NCI-H1092 (cell line): ENCODE measurements around the gene KCNE5.
"Not testable (repeated sequence)": the region's sequence is repeated elsewhere in the genome, so short reads cannot be mapped to it uniquely, and the experiment has no call there.

Source experiments
- DNase-seq: peaks from one replicate; lab custom pipeline; 2025; lab: John Stamatoyannopoulos, UW

KCNE5 gene, protein sequence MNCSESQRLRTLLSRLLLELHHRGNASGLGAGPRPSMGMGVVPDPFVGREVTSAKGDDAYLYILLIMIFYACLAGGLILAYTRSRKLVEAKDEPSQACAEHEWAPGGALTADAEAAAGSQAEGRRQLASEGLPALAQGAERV

DNA sequence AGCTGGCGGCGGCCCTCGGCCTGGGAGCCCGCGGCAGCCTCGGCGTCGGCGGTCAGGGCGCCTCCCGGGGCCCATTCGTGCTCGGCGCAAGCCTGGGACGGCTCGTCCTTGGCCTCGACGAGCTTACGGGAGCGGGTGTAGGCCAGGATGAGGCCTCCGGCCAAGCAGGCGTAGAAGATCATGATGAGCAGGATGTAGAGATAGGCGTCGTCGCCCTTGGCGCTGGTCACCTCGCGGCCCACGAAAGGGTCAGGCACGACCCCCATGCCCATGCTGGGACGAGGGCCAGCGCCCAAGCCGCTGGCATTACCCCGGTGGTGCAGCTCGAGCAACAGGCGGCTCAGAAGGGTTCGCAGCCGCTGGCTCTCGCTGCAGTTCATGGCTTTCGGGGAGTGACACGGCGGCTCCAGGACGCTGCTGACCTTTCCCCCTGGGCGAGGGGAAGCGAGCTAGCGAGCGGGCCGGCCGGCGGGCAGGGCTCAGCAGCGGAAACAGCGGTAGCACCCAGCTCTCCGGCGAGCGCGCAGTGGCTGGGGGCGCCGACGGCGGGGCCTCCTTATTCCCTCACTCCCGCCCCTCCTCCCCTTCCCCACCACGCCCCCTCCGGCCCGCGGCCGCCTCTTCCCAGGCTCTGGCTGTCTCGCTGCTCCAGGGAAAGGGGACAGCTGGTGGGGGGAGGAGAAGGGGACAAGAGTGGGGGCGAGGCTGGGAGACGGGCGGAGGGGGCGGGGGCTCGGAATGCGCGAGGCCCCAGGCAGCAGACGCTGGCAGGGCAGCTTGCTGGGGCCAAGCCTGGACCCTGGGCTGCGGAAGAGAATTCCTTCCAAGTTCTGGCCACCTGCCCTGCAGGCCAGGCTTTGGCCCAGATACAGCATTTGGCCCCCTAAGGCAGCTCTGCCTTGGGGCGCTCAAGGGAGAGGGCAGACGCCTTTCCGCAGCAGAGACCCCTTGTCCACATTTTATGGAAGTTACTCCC lies at the start of gene KCNE5:
Gene KCNE5 (minus strand): TSS at position 532 of the 976 bp plus-strand sequence. CDS start 152 bp downstream, at position 380.
- no peak for DNase-seq

DNA sequence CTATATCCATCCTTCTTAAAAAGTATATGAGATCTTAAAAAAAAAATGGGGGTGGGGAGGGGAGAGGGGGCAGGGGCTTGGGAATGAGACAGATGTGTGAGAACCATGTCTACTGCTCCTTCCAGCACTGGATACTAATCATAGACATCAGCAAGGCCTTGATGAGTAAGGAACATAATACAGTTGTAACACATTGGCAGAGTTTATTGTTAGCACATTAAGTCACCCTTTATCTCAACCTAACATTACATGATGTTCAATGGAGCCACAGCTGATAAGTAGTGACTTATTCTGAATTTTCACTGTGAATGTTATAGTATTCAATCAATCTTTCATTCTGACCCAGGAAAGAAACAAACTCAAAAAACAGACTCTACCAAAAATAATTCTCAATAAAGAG lies 47.3 kb upstream of the KCNE5 start:
- DNase-seq: no peak

DNA sequence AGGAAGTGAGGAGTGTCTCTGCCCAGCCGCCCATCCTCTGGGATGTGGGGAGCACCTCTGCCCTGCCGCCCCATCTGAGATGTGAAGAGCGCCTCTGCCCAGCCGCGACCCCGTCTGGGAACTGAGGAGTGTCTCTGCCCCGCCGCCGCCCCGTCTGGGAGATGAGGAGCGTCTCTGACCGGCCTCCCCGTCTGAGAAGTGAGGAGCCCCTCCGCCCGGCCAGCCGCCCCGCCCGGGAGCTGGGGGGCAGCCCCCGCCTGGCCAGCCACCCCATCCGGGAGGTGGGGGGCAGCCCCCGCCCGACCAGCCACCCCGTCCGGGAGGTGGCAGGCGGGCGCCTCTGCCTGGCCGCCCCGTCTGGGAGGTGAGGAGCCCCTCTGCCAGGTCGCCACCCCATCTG lies 46.2 kb upstream of the KCNE5 start:
- not testable (repeated sequence) for DNase-seq

DNA sequence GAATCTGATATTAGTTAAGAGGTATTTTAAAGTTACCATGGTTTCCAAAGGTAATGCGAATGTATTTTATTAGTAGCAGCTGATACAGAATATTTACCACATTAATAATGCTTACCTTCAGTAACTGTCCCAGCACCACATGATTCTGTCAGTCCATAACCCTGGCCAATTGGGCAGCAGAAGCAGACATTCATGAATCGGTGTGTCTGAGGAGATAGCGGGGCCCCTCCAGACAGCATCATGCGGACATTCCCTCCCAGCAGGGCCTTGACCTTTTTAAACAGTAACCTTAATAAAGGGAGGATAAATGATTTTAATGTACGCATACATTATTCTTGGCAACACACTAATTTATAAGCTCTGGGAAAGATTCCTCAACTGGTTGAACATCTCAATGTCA lies 43.0 kb upstream of the KCNE5 start:
- DNase-seq: no peak

DNA sequence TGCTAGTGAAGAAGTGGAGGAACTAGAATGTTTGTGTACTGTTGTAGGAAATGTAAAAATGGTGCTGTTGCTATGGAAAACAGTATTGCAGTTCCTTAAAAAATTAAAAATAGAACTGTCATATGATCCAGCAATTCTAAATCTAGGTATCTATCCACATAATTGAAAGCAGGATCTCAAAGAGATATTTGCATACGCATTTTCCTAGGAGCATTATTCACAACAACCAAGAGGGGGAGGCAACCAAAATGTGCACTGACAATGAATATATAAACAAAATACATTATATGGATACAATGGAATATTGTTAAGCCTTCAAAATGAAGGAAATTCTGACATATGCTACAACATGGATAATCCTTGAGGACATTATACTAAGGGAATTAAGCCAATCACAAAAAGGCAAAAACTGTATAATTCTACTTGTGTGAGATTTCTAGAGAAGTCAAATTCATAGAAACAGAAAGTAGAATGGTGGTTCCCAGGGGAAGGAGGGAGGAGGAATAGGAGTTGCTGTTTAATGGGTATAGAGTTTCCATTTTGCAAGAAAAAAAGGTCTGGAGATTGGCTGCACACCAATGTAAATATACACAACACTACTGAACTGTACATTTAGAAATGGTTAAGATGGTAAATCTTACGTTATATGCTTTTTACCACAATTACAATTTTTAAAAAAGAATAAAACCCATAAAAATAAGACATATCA lies 35.6 kb upstream of the KCNE5 start:
- DNase-seq: no peak

DNA sequence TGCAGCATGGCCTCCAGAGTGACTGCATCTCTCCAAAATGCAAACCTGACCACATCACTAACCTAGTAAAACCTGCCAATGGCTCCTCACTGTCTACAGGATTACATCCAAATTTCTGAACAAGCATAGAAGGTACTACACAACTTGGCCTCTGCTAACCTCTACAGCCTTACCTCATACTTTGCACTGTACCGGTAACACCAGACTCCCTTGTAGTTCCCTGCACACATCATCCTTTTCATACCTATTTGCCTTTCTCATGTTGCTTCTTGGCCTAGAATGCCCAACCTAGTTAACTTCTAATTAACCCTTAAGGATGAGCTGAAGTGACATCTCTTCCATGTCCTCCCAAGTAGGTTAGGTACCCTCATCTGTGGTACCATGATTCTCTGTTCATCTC lies 33.4 kb upstream of the KCNE5 start:
- no peak for DNase-seq

DNA sequence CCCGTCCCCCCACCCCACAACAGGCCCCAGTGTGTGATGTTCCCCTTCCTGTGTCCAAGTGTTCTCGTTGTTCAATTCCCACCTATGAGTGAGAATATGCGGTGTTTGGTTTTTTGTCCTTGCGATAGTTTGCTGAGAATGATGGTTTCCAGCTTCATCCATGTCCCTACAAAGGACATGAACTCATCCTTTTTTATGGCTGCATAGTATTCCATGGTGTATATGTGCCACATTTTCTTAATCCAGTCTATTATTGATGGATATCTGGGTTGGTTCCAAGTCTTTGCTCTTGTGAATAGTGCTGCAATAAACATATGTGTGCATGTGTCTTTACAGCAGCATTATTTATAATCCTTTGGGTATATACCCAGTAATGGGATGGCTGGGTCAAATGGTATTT lies 32.4 kb upstream of the KCNE5 start:
- not testable (repeated sequence) for DNase-seq

DNA sequence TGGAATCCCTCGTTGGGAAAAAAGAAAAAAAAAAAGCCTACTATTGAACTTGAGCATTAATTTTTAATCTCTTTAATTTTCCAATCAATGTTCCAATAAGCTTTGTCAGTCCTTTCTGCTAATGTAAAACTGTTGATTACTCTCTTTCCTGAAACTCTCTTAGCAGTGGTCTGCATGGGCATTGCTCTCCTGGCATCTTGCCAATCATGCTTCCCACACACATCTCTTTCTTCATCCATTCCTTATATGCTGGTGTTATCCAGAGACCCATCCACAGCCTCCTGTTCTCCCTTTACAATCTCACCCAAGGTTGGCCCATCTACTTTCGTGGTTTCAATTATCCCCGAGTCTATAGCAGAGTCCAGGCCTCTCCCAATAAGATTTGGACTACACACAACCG lies 31.8 kb upstream of the KCNE5 start:
- DNase-seq: no peak

DNA sequence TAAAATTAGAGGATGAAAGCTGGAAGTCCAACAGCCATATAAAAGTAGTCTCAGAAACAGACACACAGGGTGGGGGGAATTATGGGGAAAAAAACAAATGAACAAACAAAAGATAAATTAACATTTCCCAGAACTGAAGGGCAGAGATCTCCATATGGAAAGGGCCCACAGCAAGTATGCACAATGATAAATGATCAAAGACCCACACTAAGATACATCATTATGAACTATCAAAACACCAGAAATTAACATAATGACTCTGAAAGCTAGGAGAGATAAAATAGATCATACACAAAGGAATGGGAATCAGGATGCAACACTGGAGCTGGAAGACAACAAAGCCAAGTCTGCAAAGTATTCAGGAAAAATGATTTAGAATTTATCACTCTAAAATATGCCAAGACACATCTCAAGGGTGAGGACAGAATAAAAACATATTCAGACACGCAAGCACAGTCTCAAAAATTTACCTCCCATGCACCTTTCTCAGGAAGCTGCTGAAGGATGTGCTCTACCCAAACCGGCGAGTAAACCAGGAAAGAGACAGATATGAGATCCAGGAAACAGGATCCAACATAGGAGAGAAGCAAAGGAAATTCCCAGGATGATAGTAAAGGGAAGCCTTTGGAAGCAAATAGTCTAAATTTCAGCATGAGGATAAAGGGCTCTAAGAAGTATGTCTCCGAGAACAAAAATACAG lies 30.7 kb upstream of the KCNE5 start:
- no peak for DNase-seq

DNA sequence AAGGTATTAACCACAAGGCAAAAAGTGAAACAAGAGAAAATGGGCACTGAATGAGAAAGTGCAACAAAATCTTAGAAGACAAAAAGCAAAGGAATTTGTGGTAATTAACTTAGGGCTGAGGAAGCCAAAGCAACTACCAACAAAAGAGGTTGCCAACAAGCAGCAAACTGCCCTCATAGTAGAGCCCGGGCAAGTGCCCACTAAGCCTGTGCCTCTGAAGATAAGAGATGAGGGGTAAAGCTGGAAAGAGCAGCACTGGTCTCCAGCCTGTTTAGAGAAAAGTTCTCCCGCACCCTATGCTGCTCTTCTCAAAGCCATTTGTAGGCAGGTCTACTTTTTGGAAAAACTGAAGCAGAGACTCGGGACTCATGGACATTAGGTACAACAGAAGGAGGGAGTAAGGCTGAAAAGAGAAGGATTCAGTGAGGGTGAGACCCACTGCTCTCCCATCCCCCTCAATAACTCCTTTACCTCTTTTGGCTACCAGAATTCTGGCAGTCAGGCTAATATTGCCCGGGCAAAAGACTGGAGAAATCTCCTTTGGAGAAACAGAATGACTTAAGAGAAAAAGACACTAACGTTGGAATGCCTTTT lies 29.6 kb upstream of the KCNE5 start:
- DNase-seq: no peak

DNA sequence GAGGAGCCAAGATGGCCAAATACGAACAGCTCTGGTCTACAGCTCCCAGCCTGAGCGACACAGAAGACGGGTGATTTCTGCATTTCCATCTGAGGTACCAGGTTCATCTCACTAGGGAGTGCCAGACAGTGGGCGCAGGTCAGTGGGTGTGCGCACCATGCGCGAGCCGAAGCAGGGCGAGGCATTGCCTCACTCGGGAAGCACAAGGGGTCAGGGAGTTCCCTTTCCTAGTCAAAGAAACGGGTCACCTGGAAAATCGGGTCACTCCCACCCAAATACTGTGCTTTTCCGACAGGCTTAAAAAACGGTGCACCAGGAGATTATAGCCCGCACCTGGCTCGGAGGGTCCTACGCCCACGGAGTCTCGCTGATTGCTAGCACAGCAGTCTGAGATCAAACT lies 19.7 kb upstream of the KCNE5 start:
- DNase-seq: not testable (repeated sequence)

DNA sequence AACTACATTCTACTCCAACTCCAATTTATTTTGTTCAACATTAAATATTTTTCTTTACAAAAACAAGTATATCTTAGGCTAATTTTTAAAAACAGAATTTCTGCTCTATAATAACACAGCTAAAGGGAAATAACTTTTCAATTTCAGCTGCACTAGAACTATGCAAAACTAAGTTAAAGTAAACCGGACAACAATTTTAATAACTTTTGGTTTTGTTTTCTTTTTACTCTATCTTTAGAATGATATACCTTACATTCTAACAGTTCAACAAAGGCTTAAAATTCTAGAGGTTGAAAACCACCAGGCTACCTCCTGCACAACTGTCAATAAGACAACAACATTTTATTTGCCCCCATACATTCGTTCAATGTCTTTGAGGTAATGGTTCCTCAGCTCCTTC lies 18.7 kb upstream of the KCNE5 start:
- DNase-seq: no peak

DNA sequence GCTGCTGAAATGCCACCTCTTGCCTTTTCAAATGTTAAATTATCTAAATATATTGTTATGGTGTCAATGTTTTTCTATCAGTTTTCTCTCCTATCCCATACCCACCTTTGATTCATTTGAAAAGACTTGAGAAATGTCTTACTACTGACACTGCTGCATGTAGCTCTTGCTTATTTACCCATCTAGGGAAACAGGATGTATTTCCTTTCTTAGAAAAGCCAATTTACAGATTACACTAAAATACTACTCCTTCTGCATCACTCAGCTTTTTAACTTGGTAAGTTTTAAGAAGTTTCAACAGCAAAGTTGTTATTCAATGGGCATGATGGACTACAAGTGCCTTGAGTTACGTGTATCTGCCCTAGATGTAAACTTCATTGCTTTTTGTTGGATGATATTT lies 13.2 kb upstream of the KCNE5 start:
- DNase-seq: no peak

DNA sequence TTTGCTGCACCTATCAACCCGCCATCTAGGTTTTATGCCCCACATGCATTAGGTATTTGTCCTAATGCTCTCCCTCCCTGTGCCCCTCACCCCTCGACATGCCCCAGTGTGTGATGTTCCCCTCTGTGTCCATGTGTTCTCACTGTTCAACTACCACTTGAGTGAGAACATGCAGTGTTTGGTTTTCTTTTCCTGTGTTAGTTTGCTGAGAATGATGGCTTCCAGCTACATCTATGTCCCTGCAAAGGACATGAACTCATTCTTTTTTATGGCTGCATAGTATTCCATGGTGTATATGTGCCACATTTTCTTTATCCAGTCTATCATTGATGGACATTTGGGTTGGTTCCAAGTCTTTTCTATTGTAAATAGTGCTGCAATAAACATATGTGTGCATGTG lies 12.5 kb upstream of the KCNE5 start:
- DNase-seq: not testable (repeated sequence)

DNA sequence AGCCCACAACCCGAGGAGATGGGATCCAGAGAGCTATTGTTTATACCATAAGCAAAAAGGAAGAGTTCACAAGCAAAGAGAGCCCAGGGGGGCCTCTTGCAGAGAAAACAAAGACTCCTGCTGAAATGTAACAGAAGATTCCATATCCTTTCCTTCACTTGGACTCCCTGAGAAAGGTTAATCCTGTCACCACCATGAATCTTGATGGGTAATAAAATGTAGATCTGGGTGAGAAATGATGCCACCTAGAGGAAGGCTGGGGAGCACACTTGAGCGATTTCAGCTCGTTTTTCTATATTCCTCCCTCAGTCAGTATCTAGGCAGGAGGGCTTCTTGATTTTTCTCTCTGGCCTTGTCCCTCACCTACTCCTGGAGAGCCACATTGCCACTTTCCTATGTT lies 10.2 kb upstream of the KCNE5 start:
- DNase-seq: no peak

DNA sequence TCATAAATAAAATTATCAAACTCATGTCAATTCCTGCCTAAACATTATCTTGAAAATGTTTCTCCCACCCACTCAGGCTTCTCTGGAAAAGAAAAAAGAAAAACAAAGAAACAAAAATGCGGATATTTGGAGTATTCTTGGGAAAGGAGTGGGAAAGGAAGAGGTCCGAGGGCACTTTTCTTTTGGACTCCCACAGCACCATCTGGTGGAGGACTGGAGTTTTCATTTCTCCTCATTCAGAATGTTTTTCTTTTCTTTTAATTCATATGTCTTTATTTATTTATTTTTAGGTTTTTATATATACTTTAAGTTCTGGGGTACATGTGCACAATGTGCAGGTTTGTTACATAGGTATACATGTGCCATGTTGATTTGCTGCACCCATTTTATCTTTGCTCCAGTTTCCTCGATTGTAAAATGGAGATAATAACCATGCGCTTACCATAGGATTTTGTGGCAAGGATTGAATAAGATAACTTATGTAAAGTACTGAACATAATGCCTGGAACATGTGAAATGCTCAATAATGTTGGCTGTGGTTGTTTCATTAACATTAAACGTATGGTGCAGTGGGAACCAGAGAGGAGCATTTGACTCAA lies 8.0 kb upstream of the KCNE5 start:
- DNase-seq: no peak

DNA sequence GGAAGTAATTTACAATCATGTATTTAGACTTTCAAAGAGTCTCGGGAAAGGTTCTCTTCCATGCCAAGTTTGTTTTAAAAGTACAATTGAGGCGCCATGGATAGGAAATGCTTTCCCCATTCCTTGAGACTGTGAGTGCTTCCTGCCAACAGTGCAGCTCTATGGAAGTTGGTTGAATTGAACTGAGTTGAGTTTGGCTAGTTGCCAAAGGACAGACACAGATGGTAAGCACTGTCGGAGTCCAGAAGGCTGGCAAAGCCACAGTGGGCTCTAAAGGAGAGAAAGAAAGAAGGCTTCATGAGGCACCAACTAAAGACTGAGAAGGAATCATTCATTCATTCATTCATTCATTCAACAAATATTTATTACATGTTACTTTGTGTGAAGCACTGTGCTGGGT lies 4.3 kb upstream of the KCNE5 start:
- peak; percentile 15 for DNase-seq

DNA sequence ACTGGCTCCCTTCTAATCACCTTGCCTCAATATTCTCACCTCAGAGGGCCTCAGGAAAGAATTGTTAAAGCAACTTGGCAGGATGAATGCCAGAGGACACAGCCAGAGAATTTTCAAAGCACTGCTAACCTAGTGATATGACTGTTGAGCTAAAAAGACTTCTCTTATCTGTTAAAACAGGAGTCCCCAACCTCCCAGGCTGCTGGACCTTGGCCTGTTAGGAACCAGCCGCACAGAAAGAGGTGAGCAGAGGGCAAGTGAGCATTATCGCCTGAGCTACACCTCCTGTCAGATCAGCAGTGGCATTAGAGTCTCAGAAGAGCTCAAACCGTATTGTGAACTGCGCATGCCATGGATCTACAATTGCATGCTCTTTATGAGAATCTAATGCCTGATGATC lies 1.7 kb upstream of the KCNE5 start:
- DNase-seq: no peak

DNA sequence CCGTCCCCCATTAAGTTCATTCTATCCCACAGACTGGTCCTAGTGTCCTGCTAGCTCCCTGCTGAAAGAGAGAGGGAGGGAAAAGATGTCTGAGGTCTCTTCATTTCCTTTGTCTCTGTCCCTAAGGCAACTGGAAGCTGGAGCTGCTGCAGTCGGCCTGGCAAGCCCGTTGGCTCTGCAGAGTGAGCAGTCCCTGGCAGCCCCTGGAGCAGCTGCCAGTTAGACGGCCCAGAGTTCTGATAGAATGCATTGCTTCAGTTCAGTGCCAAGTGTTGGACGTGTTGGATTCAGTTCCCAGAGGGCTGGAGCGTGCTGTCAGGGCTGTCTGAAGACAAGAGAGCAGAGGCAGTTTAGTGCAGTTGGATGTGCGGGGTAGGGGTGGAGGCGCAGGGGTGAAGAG lies 975 bp downstream of the KCNE5 start:
- DNase-seq: no peak

DNA sequence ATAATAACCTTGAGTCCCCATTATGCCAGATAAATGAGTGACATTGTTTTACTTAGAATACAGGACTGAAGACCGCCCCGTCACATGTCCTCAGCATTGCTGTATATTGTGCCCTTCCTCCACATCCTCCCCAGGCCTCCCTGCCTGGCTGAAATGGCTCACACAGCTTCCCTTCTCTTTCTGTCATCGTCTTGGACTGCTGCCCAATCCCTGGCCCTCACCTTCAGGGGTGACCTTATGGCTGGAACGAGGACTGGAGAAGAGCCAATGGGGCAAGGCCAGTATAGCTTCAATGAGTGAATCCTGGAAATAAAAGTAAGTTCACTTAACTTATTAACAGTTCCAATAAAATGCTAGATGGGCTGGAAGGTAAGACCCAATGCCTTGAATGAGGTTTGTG lies 2.7 kb downstream of the KCNE5 start:
- no peak for DNase-seq

DNA sequence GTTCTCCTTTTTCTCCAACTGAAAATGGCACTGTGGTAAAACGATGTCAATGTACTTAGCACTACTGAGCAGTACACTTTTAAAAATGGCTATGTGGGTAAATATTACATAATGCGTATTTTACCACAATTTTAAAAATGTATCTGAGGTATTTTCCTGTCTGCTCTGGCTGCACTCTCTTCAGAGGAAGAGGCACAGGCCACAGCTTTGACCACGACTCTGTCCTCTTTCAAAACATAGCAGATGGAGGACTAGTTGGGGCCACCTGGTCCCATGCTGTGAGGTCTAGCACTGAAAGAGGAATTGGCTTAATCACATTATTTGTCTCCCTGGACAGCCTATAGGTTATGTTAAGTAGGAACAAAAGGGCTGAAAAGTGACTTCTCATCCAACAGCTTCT lies 5.2 kb downstream of the KCNE5 start:
- no peak for DNase-seq

DNA sequence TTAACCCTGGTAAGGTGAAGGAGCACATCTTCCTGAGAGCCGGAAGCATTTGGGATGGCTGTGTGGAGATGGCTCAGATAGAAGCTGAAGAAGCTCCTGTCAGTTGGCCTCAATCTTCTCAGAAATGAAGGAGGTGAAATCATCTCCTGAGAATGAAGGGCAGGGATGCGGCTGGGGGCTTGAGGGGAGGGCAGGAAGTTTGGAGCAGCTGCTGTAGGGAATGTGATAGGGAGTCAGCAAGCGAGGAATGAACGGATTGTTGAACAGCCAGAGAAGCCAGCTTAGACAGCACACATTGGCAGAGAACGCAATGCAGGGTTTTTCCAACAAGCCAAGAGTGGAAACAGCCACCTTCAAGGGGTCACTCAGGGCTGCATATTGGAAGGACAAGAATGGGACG lies 10.0 kb downstream of the KCNE5 start:
- no peak for DNase-seq
